ENCODE data around the gene DEFB131B. TPM values are rescaled to one million over a fixed set of nuclear protein-coding genes. Genes with fewer than 3 reads are reported as not detected.
"Not testable (repeated sequence)": the region's sequence is repeated elsewhere in the genome, so short reads cannot be mapped to it uniquely, and the experiment has no call there.

DEFB131B gene
- total RNA-seq, 4 donors from 2014 or later = not detected

- H3K4me3 ChIP-seq = no peak overlapping the region
- in situ Hi-C loops (cut with MboI; ENCODE audit: low pct_ligation_motif_present in 1 of 4, low pct_unique_long_range_greater_than_20kb in 1 of 4, low sequenced_read_pairs in 3 of 4) (no loop called here), intact Hi-C loops (cut with DNase I; ENCODE audit: low total_unique reads) (no loop called here)
- H3K4me1 ChIP-seq = no peaks in the 10 kb centered on the region
- H3K9me3 ChIP-seq = no peaks in the 10 kb centered on the region
- WGBS, 2 donors (ENCODE audit: low coverage in 1 of 2) = 94 to 97% methylated on average over 6 to 12 of the region's 12 CpGs
- H3K27me3 ChIP-seq = no peaks in the 10 kb centered on the region
- TF ChIP-seq POLR2A (IDR thresholded peaks at IDR 0.05) (no peak), POLR2AphosphoS5 (IDR thresholded peaks at IDR 0.05) (no peak), EP300 (IDR thresholded peaks at IDR 0.05; ENCODE audit: low read depth) (no peak), CTCF (IDR thresholded peaks at IDR 0.05) (no peak)
- H3K36me3 ChIP-seq = no peaks in the 10 kb centered on the region
- no peak overlapping the region for H3K27ac ChIP-seq
- no peak for DNase-seq
Observed at GRCh38 chr11:71895961-71896360, 17.7 kb downstream of the DEFB131B start.

DNA sequence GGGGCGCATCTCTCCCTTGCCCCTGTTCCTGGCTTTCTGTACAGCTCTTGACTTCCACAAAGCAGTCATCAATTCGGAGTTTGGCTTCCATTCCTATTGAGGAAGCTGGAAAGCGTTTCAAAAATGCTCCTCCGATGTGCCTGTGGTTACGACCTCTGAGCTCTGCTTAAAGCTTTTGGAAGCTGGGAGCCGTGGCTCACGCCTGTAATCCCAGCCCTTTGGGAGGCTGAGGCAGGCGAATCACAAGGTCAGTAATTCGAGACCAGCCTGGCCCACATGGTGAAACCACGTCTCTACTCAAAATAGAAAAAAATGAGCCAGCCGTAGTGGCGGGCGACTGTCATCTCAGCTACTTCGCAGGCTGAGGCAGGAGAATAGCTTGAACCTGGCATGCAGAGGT, 22.9 kb downstream of the DEFB131B start:
- WGBS, 2 donors (ENCODE audit: low coverage in 1 of 2) = 84 to 100% methylated on average over 1 to 14 of the region's 14 CpGs
- H3K4me3 ChIP-seq; H3K27ac ChIP-seq; DNase-seq; H3K4me1 ChIP-seq; in situ Hi-C loops (cut with MboI; ENCODE audit: low pct_ligation_motif_present in 1 of 4, low pct_unique_long_range_greater_than_20kb in 1 of 4, low sequenced_read_pairs in 3 of 4); H3K9me3 ChIP-seq; H3K27me3 ChIP-seq; H3K36me3 ChIP-seq; intact Hi-C loops (cut with DNase I; ENCODE audit: low total_unique reads): not testable (repeated sequence)

DNA sequence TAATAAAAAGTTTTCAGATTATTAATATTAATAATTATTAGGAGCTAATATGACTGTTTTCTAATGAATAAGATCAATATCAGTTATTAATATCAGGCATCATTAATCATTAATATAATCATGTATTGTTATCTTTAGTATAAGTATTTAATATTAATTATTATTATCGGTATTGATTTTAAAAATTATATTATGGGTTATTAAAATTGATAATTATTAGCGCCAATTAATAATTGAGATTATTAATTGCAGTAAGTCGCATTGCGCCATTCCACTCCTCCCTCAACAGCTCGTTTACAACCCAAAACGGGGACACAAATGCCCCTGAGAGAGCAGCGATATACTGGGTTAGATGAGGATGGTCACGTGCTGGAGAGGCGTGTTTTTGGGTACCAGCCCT, 30.0 kb downstream of the DEFB131B start:
- TF ChIP-seq POLR2AphosphoS5 (IDR thresholded peaks at IDR 0.05) (no peak), CTCF (IDR thresholded peaks at IDR 0.05) (no peak), EP300 (IDR thresholded peaks at IDR 0.05; ENCODE audit: low read depth) (no peak), POLR2A (IDR thresholded peaks at IDR 0.05) (no peak)
- no peak overlapping the region for H3K4me3 ChIP-seq
- in situ Hi-C loops (cut with MboI; ENCODE audit: low pct_ligation_motif_present in 1 of 4, low pct_unique_long_range_greater_than_20kb in 1 of 4, low sequenced_read_pairs in 3 of 4) (no loop called here), intact Hi-C loops (cut with DNase I; ENCODE audit: low total_unique reads) (no loop called here)
- H3K27me3 ChIP-seq = no peaks in the 10 kb centered on the region
- H3K9me3 ChIP-seq = no peaks in the 10 kb centered on the region
- H3K4me1 ChIP-seq = no peaks in the 10 kb centered on the region
- H3K36me3 ChIP-seq = peaks cover 0 to 5% (median 0%) of the 10 kb centered on the region in 4 donors
- 71 to 87% methylated on average over 7 to 9 of the region's 9 CpGs for whole genome bisulfite sequencing, 2 donors (ENCODE audit: low coverage in 1 of 2)
- H3K27ac ChIP-seq = no peak overlapping the region
- DNase-seq = no peak

- DNase-seq; H3K27me3 ChIP-seq; H3K4me3 ChIP-seq; H3K9me3 ChIP-seq; in situ Hi-C loops (cut with MboI; ENCODE audit: low pct_ligation_motif_present in 1 of 4, low pct_unique_long_range_greater_than_20kb in 1 of 4, low sequenced_read_pairs in 3 of 4); H3K27ac ChIP-seq; H3K4me1 ChIP-seq: not testable (repeated sequence)
- WGBS, 2 donors (ENCODE audit: low coverage in 1 of 2) = 80 to 84% methylated on average over 1 to 5 of the region's 5 CpGs
- peaks cover 0 to 22% (median 10%) of the 10 kb centered on the region in 4 donors for H3K36me3 ChIP-seq
- intact Hi-C loops (cut with DNase I; ENCODE audit: low total_unique reads) = loop anchor here (1.0 kb wide), 1 partner anchor 36 kb away; no protein-coding TSS in a partner anchor
Observed at GRCh38 chr11:71910775-71911174, 32.5 kb downstream of the DEFB131B start.

GRCh38 chr11:71911321-71911985, 33.2 kb downstream of the DEFB131B start:
- H3K27me3 ChIP-seq; H3K27ac ChIP-seq; in situ Hi-C loops (cut with MboI; ENCODE audit: low pct_ligation_motif_present in 1 of 4, low pct_unique_long_range_greater_than_20kb in 1 of 4, low sequenced_read_pairs in 3 of 4); H3K4me3 ChIP-seq; DNase-seq; H3K9me3 ChIP-seq; H3K4me1 ChIP-seq: not testable (repeated sequence)
- intact Hi-C loops (cut with DNase I; ENCODE audit: low total_unique reads) = loop anchor here (1.0 kb wide), 1 partner anchor 35 kb away; no protein-coding TSS in a partner anchor
- 50 to 79% methylated on average over 2 to 10 of the region's 10 CpGs for WGBS, 2 donors (ENCODE audit: low coverage in 1 of 2)
- H3K36me3 ChIP-seq = peaks cover 0 to 22% (median 10%) of the 10 kb centered on the region in 4 donors

GRCh38 chr11:71911986-71912340, 33.7 kb downstream of the DEFB131B start:
- 84% methylated on average over 10 of the region's 10 CpGs; no CpG with 5 or more reads in 1 of the 2 donors for WGBS, 2 donors (ENCODE audit: low coverage in 1 of 2)
- H3K9me3 ChIP-seq; in situ Hi-C loops (cut with MboI; ENCODE audit: low pct_ligation_motif_present in 1 of 4, low pct_unique_long_range_greater_than_20kb in 1 of 4, low sequenced_read_pairs in 3 of 4); H3K27ac ChIP-seq; H3K27me3 ChIP-seq; H3K4me1 ChIP-seq; DNase-seq; H3K4me3 ChIP-seq: not testable (repeated sequence)
- intact Hi-C loops (cut with DNase I; ENCODE audit: low total_unique reads) = loop anchor here (1.0 kb wide), 1 partner anchor 34 kb away; no protein-coding TSS in a partner anchor
- peaks cover 0 to 22% (median 10%) of the 10 kb centered on the region in 4 donors for H3K36me3 ChIP-seq

Measured in transverse colon (tissue), 4 donors.